Stimulated activated CD4-positive, alpha-beta T cell treated with anti-CD3 and anti-CD28 coated beads, Interleukin-2, amount 100 ng/mL, for 4 hours (primary cell): ENCODE measurements around the gene IQGAP2.
"Not testable (repeated sequence)": the region's sequence is repeated elsewhere in the genome, so short reads cannot be mapped to it uniquely, and the experiment has no call there.

ENCODE experiments used
- DNase-seq: peaks from one replicate; pipeline ENCODE4 v3.0.0-alpha.2; 2020; ENCODE audit warnings: low read depth

The IQGAP2 gene

GRCh38 chr5:76663573-76663972, 260.5 kb downstream of the IQGAP2 start:
- no peak for DNase-seq

GRCh38 chr5:76664079-76664478, 261.0 kb downstream of the IQGAP2 start:
- DNase-seq: no peak

GRCh38 chr5:76667495-76667894, 264.4 kb downstream of the IQGAP2 start:
- DNase-seq: no peak

- no peak for DNase-seq
These were observed 266.2 kb downstream of the IQGAP2 start for GRCh38 chr5:76669245-76669644.

GRCh38 chr5:76670508-76670907, 267.4 kb downstream of the IQGAP2 start:
- no peak for DNase-seq

GRCh38 chr5:76672242-76672641, 269.2 kb downstream of the IQGAP2 start:
- DNase-seq: no peak

GRCh38 chr5:76673125-76673524, 270.0 kb downstream of the IQGAP2 start:
- no peak for DNase-seq

GRCh38 chr5:76674330-76675066, 271.4 kb downstream of the IQGAP2 start:
- no peak for DNase-seq

- DNase-seq: no peak
These were observed 272.3 kb downstream of the IQGAP2 start for GRCh38 chr5:76675364-76675763.

- DNase-seq: no peak
These were observed 274.9 kb downstream of the IQGAP2 start for GRCh38 chr5:76677849-76678472.

GRCh38 chr5:76679231-76679630, 276.1 kb downstream of the IQGAP2 start:
- DNase-seq: no peak

GRCh38 chr5:76680826-76681225, 277.7 kb downstream of the IQGAP2 start:
- not testable (repeated sequence) for DNase-seq

GRCh38 chr5:76681287-76681686, 278.2 kb downstream of the IQGAP2 start:
- no peak for DNase-seq

GRCh38 chr5:76682387-76682786, 279.3 kb downstream of the IQGAP2 start:
- no peak for DNase-seq

- no peak for DNase-seq
These were observed 281.0 kb downstream of the IQGAP2 start for GRCh38 chr5:76683816-76684731.

- DNase-seq: no peak
These were observed 281.9 kb downstream of the IQGAP2 start for GRCh38 chr5:76684756-76685519.

GRCh38 chr5:76685704-76686103, 282.6 kb downstream of the IQGAP2 start:
- no peak for DNase-seq

- DNase-seq: no peak
These were observed 285.1 kb downstream of the IQGAP2 start for GRCh38 chr5:76688212-76688611.

GRCh38 chr5:76688836-76689235, 285.8 kb downstream of the IQGAP2 start:
- DNase-seq: no peak

- DNase-seq: no peak
These were observed 286.4 kb downstream of the IQGAP2 start for GRCh38 chr5:76689321-76690036.

GRCh38 chr5:76690037-76690679, 287.1 kb downstream of the IQGAP2 start:
- no peak for DNase-seq
